GM12878 (cell line): ENCODE data around the gene PIP5KL1.

ENCODE experiments used
- CTCF ChIP-seq, 3 experiments: IDR thresholded peaks in 2 of 3; conservative IDR thresholded peaks in 1 of 3; 2 replicates each; pipeline ENCODE4 v1.5.1; 2011; ENCODE audit warnings: low read depth in 3 of 3, low read length in 3 of 3, mild to moderate bottlenecking in 3 of 3, control low read depth in 2 of 3, moderate library complexity in 2 of 3, inconsistent platforms in 1 of 3, mixed read lengths in 1 of 3; ENCODE audit not compliant: control insufficient read depth in 2 of 3, insufficient read depth in 1 of 3; ENCODE audit errors: extremely low read depth in 1 of 3
- GABPA ChIP-seq: IDR thresholded peaks from 2 replicates; pipeline ENCODE4 v1.6.1; 2014; ENCODE audit warnings: antibody characterized with exemption, low read depth, mild to moderate bottlenecking, inconsistent platforms
- MEF2A ChIP-seq: IDR thresholded peaks from 2 replicates; pipeline ENCODE4 v1.6.1; 2011; ENCODE audit warnings: low read depth, mild to moderate bottlenecking, low read length, moderate library complexity; ENCODE audit not compliant: insufficient read depth
- NFIC ChIP-seq: IDR thresholded peaks from 2 replicates; pipeline ENCODE4 v1.6.1; 2012; ENCODE audit warnings: low read depth, mild to moderate bottlenecking, inconsistent platforms, low read length, moderate library complexity
- PAX5 ChIP-seq: IDR thresholded peaks from 2 replicates; pipeline ENCODE4 v1.6.1; 2011; ENCODE audit warnings: low read depth, low read length, borderline replicate concordance
- PAX8 ChIP-seq: fragments of 450-650 bp; IDR thresholded peaks from 2 replicates; pipeline ENCODE4 v1.6.1; 2017; ENCODE audit warnings: mild to moderate bottlenecking, moderate library complexity
- POLR2A ChIP-seq: IDR thresholded peaks from 2 replicates; pipeline ENCODE4 v1.6.1; 2011; ENCODE audit warnings: low read depth, mild to moderate bottlenecking, low read length
- POLR2AphosphoS5 ChIP-seq: IDR thresholded peaks from 2 replicates; pipeline ENCODE4 v1.6.1; 2011; ENCODE audit warnings: mild to moderate bottlenecking, low read length, inconsistent platforms
- SP1 ChIP-seq: IDR thresholded peaks from one replicate; pipeline ENCODE4 v1.6.1; 2011; ENCODE audit warnings: low read depth, low read length
- SRF ChIP-seq, 2 experiments: IDR thresholded peaks; 2 replicates each; pipeline ENCODE4 v1.6.1; 2011; ENCODE audit warnings: low read depth in 2 of 2, low read length in 2 of 2, mild to moderate bottlenecking in 1 of 2, moderate library complexity in 1 of 2
- STAT3 ChIP-seq: IDR thresholded peaks from 2 replicates; pipeline ENCODE4 v1.6.1; 2011; ENCODE audit warnings: low read depth, low read length, improper control_type of control experiment
- ZBTB33 ChIP-seq: fragments of 450-650 bp; IDR thresholded peaks from 2 replicates; pipeline ENCODE4 v1.6.1; 2017; ENCODE audit warnings: mild to moderate bottlenecking

GRCh38 chr9:127890053-127890452 lies 40.5 kb downstream of the PIP5KL1 start:
- TF ChIP-seq ZBTB33 (no peak), PAX5 (no peak), NFIC (no peak), MEF2A (no peak), POLR2A (no peak), CTCF (IDR thresholded peaks at IDR 0.05 in 2 of 3, conservative IDR thresholded peaks at IDR 0.05 in 1 of 3; ENCODE audit: control insufficient read depth in 2 of 3, extremely low read depth in 1 of 3, insufficient read depth in 1 of 3, low read depth in 3 of 3, low read length in 3 of 3) (no peak), STAT3 (no peak), POLR2AphosphoS5 (no peak), SRF (IDR thresholded peaks at IDR 0.05; ENCODE audit: low read depth in 2 of 2, low read length in 2 of 2) (no peak), GABPA (no peak), SP1 (no peak), PAX8 (no peak)
